ENCODE measurements around the gene NDRG3.

Gene NDRG3

DNA sequence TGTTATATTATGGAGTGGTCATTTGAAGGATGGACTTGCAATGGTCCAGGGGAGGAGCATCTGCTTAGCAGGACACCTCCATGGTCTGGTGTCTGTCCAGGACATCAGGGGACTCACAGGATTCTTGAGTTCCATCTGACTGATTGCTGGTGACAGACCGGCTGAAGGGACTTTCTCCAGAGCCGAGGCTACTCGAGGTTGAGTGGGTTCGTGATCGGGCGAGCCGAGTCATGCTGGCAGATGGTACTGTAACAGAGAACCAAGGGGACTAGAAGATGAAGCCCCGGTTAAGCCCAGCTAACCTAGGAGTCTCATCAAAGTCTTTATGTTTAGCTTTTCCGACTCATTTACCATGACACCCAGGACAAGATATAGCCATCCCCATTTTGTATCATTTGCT is 92.4 kb downstream of the NDRG3 start:
- no peak for DNase-seq (ENCODE audit: low read depth in 1 of 2, low spot score in 1 of 2)
- no peak overlapping the region for H3K4me3 ChIP-seq (replicated peaks; ENCODE audit: insufficient read depth, low read length)
- H3K27me3 ChIP-seq (ENCODE audit: insufficient read depth, poor library complexity, severe bottlenecking): no peaks in the 10 kb centered on the region
- H3K27ac ChIP-seq (replicated peaks): no peak overlapping the region
- no peak for TF ChIP-seq POLR2AphosphoS5 (IDR thresholded peaks at IDR 0.05; ENCODE audit: low read depth)
- no peak for TF ChIP-seq GABPA (IDR thresholded peaks at IDR 0.05; ENCODE audit: low read depth)
- TF ChIP-seq, protein P1, sequence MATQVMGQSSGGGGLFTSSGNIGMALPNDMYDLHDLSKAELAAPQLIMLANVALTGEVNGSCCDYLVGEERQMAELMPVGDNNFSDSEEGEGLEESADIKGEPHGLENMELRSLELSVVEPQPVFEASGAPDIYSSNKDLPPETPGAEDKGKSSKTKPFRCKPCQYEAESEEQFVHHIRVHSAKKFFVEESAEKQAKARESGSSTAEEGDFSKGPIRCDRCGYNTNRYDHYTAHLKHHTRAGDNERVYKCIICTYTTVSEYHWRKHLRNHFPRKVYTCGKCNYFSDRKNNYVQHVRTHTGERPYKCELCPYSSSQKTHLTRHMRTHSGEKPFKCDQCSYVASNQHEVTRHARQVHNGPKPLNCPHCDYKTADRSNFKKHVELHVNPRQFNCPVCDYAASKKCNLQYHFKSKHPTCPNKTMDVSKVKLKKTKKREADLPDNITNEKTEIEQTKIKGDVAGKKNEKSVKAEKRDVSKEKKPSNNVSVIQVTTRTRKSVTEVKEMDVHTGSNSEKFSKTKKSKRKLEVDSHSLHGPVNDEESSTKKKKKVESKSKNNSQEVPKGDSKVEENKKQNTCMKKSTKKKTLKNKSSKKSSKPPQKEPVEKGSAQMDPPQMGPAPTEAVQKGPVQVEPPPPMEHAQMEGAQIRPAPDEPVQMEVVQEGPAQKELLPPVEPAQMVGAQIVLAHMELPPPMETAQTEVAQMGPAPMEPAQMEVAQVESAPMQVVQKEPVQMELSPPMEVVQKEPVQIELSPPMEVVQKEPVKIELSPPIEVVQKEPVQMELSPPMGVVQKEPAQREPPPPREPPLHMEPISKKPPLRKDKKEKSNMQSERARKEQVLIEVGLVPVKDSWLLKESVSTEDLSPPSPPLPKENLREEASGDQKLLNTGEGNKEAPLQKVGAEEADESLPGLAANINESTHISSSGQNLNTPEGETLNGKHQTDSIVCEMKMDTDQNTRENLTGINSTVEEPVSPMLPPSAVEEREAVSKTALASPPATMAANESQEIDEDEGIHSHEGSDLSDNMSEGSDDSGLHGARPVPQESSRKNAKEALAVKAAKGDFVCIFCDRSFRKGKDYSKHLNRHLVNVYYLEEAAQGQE (IDR thresholded peaks at IDR 0.05; ENCODE audit: insufficient replicate concordance, low read depth): no peak
- TF ChIP-seq, protein P2, sequence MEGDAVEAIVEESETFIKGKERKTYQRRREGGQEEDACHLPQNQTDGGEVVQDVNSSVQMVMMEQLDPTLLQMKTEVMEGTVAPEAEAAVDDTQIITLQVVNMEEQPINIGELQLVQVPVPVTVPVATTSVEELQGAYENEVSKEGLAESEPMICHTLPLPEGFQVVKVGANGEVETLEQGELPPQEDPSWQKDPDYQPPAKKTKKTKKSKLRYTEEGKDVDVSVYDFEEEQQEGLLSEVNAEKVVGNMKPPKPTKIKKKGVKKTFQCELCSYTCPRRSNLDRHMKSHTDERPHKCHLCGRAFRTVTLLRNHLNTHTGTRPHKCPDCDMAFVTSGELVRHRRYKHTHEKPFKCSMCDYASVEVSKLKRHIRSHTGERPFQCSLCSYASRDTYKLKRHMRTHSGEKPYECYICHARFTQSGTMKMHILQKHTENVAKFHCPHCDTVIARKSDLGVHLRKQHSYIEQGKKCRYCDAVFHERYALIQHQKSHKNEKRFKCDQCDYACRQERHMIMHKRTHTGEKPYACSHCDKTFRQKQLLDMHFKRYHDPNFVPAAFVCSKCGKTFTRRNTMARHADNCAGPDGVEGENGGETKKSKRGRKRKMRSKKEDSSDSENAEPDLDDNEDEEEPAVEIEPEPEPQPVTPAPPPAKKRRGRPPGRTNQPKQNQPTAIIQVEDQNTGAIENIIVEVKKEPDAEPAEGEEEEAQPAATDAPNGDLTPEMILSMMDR (IDR thresholded peaks at IDR 0.05; ENCODE audit: insufficient read depth, low read length): no peak
- TF ChIP-seq SPI1 (IDR thresholded peaks at IDR 0.05; ENCODE audit: borderline replicate concordance, low read depth): no peak

DNA sequence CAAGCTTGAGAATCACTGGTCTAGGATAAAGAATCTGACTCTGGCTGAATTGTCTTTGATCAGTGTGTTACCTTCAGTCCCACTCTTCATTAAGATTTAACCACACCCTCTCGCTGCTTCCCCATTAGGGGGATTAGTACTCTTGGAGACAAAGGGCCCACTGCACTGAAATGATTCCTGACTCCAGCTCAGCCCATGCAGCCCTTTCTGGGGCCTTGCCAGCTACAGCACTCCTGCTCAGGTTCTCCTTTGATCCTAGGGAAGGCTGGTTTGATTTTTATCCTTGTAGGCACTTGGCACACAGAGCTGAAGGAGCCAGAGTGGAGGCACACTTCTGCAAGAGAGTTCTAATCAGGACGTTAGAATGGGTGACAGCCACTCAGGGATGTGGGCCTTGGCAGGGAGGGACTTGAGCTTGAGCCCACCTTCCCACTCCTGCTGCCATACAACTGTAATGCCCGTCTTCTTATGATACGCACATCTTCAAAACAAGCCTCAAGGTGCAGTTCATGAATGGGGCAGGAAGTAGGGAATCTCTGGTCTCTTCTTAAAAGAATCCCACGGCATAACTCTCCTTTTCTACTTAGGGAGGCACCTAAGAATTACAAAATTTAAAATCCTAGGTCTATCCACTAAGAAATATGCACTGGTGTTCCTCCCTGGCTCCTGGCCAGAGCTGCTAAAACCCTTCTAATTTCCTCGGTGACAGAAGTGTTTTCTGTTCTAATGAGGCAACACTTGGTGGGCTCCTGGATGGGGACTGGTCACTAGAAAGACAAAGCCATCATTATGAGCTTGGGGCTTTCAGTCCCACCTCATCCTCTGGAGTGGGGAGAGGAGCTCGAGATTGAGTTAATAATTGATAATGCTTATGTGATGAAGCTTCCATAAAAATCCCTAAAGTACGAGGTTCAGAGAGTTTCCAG is 98.4 kb downstream of the NDRG3 start:
- no peak for DNase-seq (ENCODE audit: low read depth in 1 of 2, low spot score in 1 of 2)
- no peaks in the 10 kb centered on the region for H3K27me3 ChIP-seq (ENCODE audit: insufficient read depth, poor library complexity, severe bottlenecking)
- TF ChIP-seq SPI1 (IDR thresholded peaks at IDR 0.05; ENCODE audit: borderline replicate concordance, low read depth) (no peak), POLR2AphosphoS5 (IDR thresholded peaks at IDR 0.05; ENCODE audit: low read depth) (no peak), GABPA (IDR thresholded peaks at IDR 0.05; ENCODE audit: low read depth) (no peak)
- TF ChIP-seq, protein P2 (IDR thresholded peaks at IDR 0.05; ENCODE audit: insufficient read depth, low read length): no peak
- TF ChIP-seq, protein P1 (IDR thresholded peaks at IDR 0.05; ENCODE audit: insufficient replicate concordance, low read depth): no peak
- H3K27ac ChIP-seq (replicated peaks): no peak overlapping the region
- no peak overlapping the region for H3K4me3 ChIP-seq (replicated peaks; ENCODE audit: insufficient read depth, low read length)

- no peak for TF ChIP-seq SPI1 (IDR thresholded peaks at IDR 0.05; ENCODE audit: borderline replicate concordance, low read depth)
- TF ChIP-seq, protein P1 (IDR thresholded peaks at IDR 0.05; ENCODE audit: insufficient replicate concordance, low read depth): no peak
- no peak for TF ChIP-seq GABPA (IDR thresholded peaks at IDR 0.05; ENCODE audit: low read depth)
- TF ChIP-seq, protein P2 (IDR thresholded peaks at IDR 0.05; ENCODE audit: insufficient read depth, low read length): no peak
- TF ChIP-seq POLR2AphosphoS5 (IDR thresholded peaks at IDR 0.05; ENCODE audit: low read depth): no peak
- H3K27ac ChIP-seq (replicated peaks): peak overlapping the region; percentile 58; the same call in 1 of the 2 replicates
- H3K27me3 ChIP-seq (ENCODE audit: insufficient read depth, poor library complexity, severe bottlenecking): no peaks in the 10 kb centered on the region
- H3K4me3 ChIP-seq (replicated peaks; ENCODE audit: insufficient read depth, low read length): no peak overlapping the region
- no peak for DNase-seq (ENCODE audit: low read depth in 1 of 2, low spot score in 1 of 2)
Measured at GRCh38 chr20:36646678-36647077, 99.2 kb downstream of the NDRG3 start.
